ENCODE results near the gene GABRA4. TPM values are rescaled to one million over a fixed set of nuclear protein-coding genes. Genes with fewer than 3 reads are reported as not detected.
A peak's percentile ranks its signal among the peaks of the same experiment; 100 is the strongest.

The GABRA4 gene
- total and polyA plus RNA-seq, 10 of the 15 experiments (the other 5 are each of a cell fraction or from before 2014, with no cell fraction given) = 0.69 to 14.6 (median 1.1) TPM

- no peak for TF ChIP-seq REST (IDR thresholded peaks at IDR 0.05; ENCODE audit: low read depth, low read length)
- no peak for TF ChIP-seq SRF (IDR thresholded peaks at IDR 0.05; ENCODE audit: low read depth in 2 of 2, low read length in 2 of 2)
- TF ChIP-seq POLR2A (IDR thresholded peaks at IDR 0.05; ENCODE audit: low read depth, low read length) = no peak
- TF ChIP-seq POLR2AphosphoS5 (IDR thresholded peaks at IDR 0.05; ENCODE audit: low read length) = no peak
- no peak for TF ChIP-seq ZNF622 (IDR thresholded peaks at IDR 0.05)
- no peak for TF ChIP-seq TARDBP (IDR thresholded peaks at IDR 0.05; ENCODE audit: borderline replicate concordance)
- TF ChIP-seq ZNF592 (IDR thresholded peaks at IDR 0.05) = no peak
- no peak for TF ChIP-seq SREBF2 (IDR thresholded peaks at IDR 0.05; ENCODE audit: low read length)
- TF ChIP-seq EP300 (IDR thresholded peaks at IDR 0.05; ENCODE audit: borderline replicate concordance in 1 of 2, control insufficient read depth in 1 of 2, low read depth in 2 of 2, low read length in 2 of 2) = peak; percentile 38 to 51; a peak in 2 of 4 replicates
- TF ChIP-seq SPI1 (IDR thresholded peaks at IDR 0.05; ENCODE audit: borderline replicate concordance, insufficient read depth, low read depth, low read length) = no peak
- TF ChIP-seq MYB (IDR thresholded peaks at IDR 0.05; ENCODE audit: borderline replicate concordance, low read depth, low read length) = no peak
- peak; percentile 81 for TF ChIP-seq ATF7 (IDR thresholded peaks at IDR 0.05; ENCODE audit: low read depth)
- TF ChIP-seq RUNX3 (IDR thresholded peaks at IDR 0.05; ENCODE audit: low read length) = peak; percentile 13; the same call in 1 of the 2 replicates
- TF ChIP-seq ESRRA (IDR thresholded peaks at IDR 0.05; ENCODE audit: low read length) = no peak
- peak; percentile 76; the same call in 1 of the 2 replicates for TF ChIP-seq RELB (IDR thresholded peaks at IDR 0.05; ENCODE audit: low read depth)
- no peak for TF ChIP-seq STAT1 (conservative IDR thresholded peaks at IDR 0.05)
- no peak for TF ChIP-seq E2F4 (IDR thresholded peaks at IDR 0.05; ENCODE audit: low read depth, low read length)
- no peak for TF ChIP-seq CHD4 (IDR thresholded peaks at IDR 0.05)
- TF ChIP-seq NFXL1 (IDR thresholded peaks at IDR 0.05; ENCODE audit: borderline replicate concordance) = no peak
- no peak for TF ChIP-seq TBL1XR1 (IDR thresholded peaks at IDR 0.05; ENCODE audit: low read depth, low read length)
- no peak for TF ChIP-seq KAT2A (conservative IDR thresholded peaks at IDR 0.05; ENCODE audit: control insufficient read depth, low read depth, low read length)
- TF ChIP-seq PAX5 (IDR thresholded peaks at IDR 0.05; ENCODE audit: borderline replicate concordance, low read depth, low read length) = no peak
Observed at GRCh38 chr4:47010912-47011446, 17.6 kb upstream of the GABRA4 start (continued).
